HL-60 (cell line): ENCODE data around the gene TVP23C.

Experiments used
- DNase-seq, 2 experiments: peaks; one replicate each; pipeline ENCODE4 v3.0.0-alpha.2; 2010 to 2020; ENCODE audit warnings: low read depth in 1 of 2, low spot score in 1 of 2
- H3K27ac ChIP-seq: fragments of 250-450 bp; sonication (Bioruptor Pico); replicated peaks from 2 replicates; pipeline ENCODE4 v1.5.1; 2020; ENCODE audit warnings: mild to moderate bottlenecking, moderate library complexity
- H3K27me3 ChIP-seq: fragments of 250-450 bp; sonication (Bioruptor Pico); 2 replicates; pipeline ENCODE4 v1.5.1; 2021; ENCODE audit warnings: mild to moderate bottlenecking, moderate library complexity; ENCODE audit not compliant: insufficient read depth, poor library complexity, severe bottlenecking
- H3K4me3 ChIP-seq: replicated peaks from 2 replicates; pipeline ENCODE4 v1.5.1; 2011; ENCODE audit warnings: mild to moderate bottlenecking, control low read depth, low read length; ENCODE audit not compliant: insufficient read depth
- CTCF ChIP-seq: IDR thresholded peaks from one replicate; pipeline ENCODE4 v1.5.1; 2011; ENCODE audit warnings: low read length, control low read depth, inconsistent platforms; ENCODE audit not compliant: insufficient read depth
- GABPA ChIP-seq: IDR thresholded peaks from 2 replicates; pipeline ENCODE4 v1.6.1; 2012; ENCODE audit warnings: low read depth
- POLR2AphosphoS5 ChIP-seq: IDR thresholded peaks from 2 replicates; pipeline ENCODE4 v1.6.1; 2012; ENCODE audit warnings: low read depth
- REST ChIP-seq: IDR thresholded peaks from 2 replicates; pipeline ENCODE4 v1.6.1; 2012; ENCODE audit warnings: low read depth; ENCODE audit not compliant: insufficient replicate concordance
- SPI1 ChIP-seq: IDR thresholded peaks from 2 replicates; pipeline ENCODE4 v1.6.1; 2012; ENCODE audit warnings: low read depth, mild to moderate bottlenecking, borderline replicate concordance

The TVP23C gene

GRCh38 chr17:15490634-15491261, 72.5 kb downstream of the TVP23C start:
- no peak for DNase-seq
- Histone ChIP-seq H3K27ac (no peak overlapping the region), H3K4me3 (no peak overlapping the region), H3K27me3 (no peaks in the 10 kb centered on the region)
- TF ChIP-seq REST (no peak), POLR2AphosphoS5 (no peak), CTCF (no peak), SPI1 (no peak), GABPA (no peak)

- TF ChIP-seq GABPA (no peak), CTCF (no peak), POLR2AphosphoS5 (no peak), REST (no peak), SPI1 (no peak)
- Histone ChIP-seq H3K27ac (no peak overlapping the region), H3K27me3 (no peaks in the 10 kb centered on the region), H3K4me3 (no peak overlapping the region)
- DNase-seq: no peak
Measured at GRCh38 chr17:15488557-15488956, 74.7 kb downstream of the TVP23C start.

GRCh38 chr17:15485045-15485444, 78.2 kb downstream of the TVP23C start:
- no peaks in the 10 kb centered on the region for H3K27me3 ChIP-seq
- no peak for TF ChIP-seq REST
- no peak for TF ChIP-seq POLR2AphosphoS5
- no peak for TF ChIP-seq CTCF
- TF ChIP-seq GABPA: no peak
- no peak for TF ChIP-seq SPI1
- no peak for DNase-seq
- H3K4me3 ChIP-seq: no peak overlapping the region
- H3K27ac ChIP-seq: no peak overlapping the region
